B cell (primary cell): ENCODE results near the gene PSMD1.

ENCODE experiments used
- CTCF ChIP-seq: fragments of 200-600 bp; IDR thresholded peaks from one replicate; pipeline ENCODE4 v1.8.0; 2022; ENCODE audit warnings: antibody characterized with exemption, mild to moderate bottlenecking
- EZH2 ChIP-seq: IDR thresholded peaks from 2 replicates; pipeline ENCODE4 v1.6.1; 2012; ENCODE audit warnings: borderline replicate concordance, low read depth, mild to moderate bottlenecking, moderate library complexity, low read length; ENCODE audit not compliant: insufficient read depth, poor library complexity, severe bottlenecking

- TF ChIP-seq EZH2: no peak
- no peak for TF ChIP-seq CTCF
Measured at GRCh38 chr2:231221761-231222160, 165.1 kb downstream of the PSMD1 start.
